ENCODE results near the gene BAIAP2.
A peak's percentile ranks its signal among the peaks of the same experiment; 100 is the strongest.

BAIAP2 gene

DNA sequence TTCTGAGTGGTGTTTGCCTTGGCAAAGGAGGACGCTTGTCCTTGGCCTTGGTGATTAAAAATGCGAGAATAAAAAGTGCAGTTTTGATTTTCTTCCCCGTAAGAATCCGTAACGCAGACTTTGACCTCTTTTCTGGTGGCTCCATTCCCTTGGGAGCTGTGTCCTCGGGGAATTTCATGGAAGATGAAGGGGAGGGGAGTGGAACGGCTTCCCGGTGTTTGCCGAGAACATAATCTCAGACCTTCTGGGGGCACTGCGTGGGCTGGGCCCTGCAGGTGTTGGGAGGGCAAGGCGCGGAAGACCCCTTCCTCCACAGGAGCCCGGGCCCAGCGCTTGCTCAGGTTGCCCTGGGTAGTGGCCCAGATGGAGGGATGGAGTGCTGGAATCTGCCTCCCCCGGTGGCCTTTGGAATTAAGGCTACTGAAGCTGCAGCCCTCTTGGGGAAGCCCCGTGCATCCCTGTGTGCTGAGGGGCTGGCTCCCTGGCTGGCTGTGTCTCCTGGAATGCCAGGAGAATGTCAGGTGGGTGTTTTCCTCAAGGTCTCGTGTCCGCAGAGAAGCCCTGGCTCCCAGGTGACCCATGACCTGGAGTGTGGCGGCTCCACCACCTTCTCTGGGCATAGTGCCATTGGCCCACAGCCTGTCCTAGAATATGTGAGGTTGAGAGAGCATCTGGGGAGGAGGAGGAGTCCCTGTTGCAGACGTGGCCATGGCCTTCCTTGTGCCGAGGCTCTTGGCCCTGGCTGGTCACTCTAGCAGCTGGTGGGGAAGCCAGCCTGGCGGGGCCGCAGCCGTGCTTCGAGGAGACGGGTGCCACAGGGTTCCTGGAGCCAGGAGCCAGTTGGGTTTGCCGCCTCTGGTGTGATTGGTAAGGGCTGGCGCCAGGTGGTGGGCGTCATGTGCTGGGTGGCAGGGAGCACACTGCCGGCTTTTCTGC is 3.1 kb downstream of the BAIAP2 start:
- no peak for DNase-seq

GRCh38 chr17:81039096-81039495 is 4.1 kb downstream of the BAIAP2 start:
- DNase-seq: no peak

- no peak for DNase-seq
Measured at GRCh38 chr17:81039854-81040758, 5.2 kb downstream of the BAIAP2 start.

DNA sequence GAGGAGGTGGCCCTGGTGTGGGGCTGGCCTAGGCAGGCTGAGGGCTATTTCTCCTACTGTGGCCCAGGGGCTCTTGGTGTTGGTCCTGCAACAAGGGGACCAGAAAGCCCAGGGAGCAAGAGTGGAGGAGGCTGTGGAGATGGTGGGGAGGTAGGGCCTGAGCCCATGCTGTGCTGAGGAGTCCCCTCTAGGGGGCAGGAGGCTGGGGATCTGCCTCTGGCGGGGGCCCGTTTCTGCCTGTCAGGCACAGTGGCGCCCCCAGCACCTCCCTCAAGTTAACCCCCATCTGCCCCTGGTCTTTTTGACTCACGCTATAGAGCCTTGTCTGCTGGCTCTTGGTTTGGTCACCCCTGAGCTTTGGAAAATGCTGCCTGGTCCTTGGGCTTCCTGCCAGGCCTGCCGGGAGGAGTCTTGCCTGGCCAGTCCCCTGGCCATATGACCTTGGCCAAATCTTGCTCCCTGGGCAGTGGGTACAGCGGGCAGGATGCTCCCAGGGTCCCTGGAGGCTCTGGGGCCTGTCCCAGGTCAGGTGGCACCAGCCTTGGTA is 5.9 kb downstream of the BAIAP2 start:
- no peak for DNase-seq

DNA sequence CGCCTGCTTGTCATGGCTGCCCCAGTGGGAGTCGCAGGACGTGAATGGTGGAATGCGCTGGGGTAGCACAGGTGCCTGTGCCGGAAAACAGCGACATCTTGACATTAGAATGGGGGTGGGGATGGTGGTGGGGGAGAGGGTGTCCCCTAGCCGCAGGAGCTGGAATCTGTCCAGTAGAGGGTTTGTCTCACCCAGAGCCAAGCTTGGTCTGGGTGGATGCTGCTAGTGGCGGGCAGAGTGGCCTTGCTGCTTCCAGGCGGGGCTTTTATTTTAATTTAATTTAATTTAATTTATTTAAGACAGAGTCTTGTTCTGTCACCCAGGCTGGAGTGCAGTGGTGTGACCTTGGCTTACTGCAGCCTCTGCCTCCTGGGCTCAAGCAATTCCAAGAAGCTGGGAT is 7.7 kb downstream of the BAIAP2 start:
- no peak for DNase-seq

DNA sequence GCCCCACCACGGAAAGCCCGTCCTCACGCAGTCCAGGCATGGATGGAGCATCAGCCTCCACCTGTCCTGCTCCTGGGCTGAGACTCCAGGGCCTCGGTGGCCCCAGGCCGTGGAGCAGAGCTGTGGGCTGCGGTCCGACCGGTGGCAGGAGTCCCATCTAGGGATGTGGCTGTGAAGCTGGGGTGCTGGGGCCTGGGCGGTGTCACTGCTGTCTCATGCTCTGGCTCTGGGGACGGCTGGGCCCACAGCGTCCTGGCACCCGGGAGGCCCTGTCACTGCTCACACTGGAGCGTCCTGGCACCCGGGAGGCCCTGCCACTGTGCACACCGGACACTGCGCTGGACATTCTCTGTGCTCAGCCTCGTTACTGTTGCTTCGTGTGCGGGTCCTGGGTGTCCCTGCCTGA is 8.4 kb downstream of the BAIAP2 start:
- DNase-seq: no peak

- DNase-seq: no peak
Measured at GRCh38 chr17:81043725-81044427, 8.9 kb downstream of the BAIAP2 start.

GRCh38 chr17:81044428-81044763 is 9.4 kb downstream of the BAIAP2 start:
- no peak for DNase-seq

DNA sequence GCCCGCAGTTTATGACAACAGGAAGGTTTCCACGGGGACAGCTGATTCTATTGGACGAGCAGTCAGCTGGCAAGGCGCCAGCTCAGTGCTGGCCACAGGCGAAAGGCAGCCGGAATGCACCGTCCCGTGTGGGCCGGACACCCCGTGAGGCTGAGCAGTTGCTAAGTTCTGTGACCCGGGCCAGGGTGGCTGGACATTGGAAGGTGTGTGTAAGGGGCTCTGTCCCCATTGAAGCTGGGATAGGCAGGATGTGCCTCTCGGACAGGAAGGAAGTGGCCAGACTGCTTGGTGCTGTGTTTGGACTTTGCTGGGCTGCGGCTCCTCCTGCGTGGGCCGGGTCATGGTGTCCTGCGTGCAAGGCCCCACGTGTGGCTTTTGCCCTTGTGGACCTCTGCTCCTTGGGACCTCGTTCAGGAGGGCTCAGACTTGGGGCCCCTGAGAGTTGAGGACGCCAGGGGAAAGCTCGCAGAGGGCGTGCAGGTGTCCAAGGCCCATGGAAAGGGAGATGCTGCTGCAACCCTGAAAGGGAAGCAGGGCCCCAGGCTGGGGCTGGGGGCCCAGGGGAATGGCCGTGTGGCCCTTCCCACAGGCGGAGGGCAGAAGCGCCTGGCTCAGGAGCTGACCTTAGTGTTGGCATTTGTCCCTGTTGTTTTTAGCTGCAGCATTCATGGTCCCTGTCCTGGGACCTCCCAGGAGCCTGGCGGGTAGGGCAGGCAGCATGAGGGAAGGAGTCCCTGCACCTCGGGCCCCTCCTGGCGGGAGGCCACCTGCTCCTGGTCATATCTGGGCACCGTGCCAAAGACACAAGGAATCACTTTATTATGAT is 10.0 kb downstream of the BAIAP2 start:
- DNase-seq: no peak

GRCh38 chr17:81045590-81046095 is 10.7 kb downstream of the BAIAP2 start:
- no peak for DNase-seq

DNA sequence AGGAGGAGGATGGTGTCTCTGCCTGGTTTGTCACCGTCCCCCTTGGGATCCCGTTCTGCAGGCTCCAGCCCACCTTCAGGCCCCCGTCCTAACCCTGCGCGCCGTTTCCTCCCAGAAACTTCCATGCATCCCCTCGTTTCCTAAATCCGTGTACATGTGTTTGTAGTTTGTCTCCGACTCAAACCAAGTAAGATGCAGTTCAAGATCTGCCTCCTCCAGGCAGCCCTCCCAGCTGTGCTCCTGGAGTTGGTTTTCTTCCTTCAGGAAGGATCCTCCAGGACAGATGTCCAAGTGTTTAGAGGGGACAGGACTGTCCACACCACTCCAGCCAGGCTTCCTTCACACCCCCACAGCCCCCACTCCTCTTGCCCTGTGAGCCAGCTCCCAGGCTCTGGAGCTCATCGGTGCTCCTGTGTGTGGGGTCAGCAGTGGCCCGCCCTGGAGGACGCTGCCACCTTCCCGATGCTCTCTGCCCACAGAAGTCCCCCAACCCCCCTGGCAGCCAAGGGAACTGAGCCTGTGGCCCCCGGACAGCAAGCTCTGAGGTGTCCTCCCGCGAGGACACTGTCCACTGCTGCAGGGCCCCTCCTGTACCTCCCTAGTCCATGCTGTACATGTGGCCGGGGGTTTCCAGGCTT is 11.3 kb downstream of the BAIAP2 start:
- DNase-seq: no peak

DNA sequence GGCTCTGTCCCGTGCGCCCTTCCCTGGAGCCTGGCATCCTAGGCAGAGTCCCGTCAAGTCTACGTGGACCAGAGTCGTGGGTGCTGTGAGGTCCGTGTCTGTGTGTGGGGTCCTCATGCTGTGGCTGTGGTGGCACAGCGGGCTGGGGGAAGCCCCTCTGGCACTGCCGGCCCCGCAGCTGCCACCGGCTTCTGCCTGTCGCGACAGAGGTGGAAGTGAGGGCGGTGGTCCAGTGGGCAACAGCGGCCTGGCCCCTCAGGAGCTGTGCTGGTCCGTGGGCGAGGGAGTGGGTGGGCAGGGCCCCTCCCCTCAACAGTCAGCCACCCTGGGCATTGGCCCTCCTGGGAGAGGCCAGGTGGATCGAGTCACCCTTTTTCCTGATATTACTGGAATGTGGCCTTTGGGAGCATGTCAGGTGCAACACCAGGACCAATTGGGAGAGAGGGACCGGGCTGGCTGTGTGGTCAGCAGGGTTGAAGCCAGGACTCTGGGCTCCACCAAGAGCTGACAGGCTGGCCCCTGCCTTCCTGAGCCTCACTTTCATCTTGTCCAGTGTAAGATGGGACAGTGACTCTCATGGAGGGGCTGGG is 11.9 kb downstream of the BAIAP2 start:
- no peak for DNase-seq

DNA sequence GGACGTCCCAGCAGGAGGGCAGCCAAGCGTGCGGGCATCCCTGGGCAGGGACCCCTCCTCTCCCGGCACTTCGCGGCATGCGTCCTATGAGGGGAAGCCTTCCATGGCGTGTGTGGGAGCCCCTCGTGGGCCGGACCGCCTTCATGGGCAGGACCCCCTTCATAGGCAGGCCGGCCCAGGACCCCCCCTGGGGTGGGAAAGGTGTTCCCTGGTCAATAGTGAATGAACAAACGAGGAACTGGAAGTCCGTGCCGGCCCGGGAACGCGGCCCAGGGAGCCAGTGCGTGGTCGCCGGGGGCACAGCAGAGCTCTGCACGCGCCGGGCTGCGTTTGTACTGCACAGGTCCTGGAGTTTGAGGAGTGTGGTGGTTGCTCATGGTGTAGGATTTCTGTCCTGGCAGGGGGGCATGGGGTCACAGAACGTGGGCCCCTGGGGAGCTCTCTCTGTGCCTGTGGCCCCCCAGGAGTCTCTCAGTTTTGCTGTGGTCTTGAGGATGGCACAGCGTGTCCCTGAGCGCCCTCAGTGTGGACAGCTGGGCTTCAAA is 13.9 kb downstream of the BAIAP2 start:
- DNase-seq: no peak

DNA sequence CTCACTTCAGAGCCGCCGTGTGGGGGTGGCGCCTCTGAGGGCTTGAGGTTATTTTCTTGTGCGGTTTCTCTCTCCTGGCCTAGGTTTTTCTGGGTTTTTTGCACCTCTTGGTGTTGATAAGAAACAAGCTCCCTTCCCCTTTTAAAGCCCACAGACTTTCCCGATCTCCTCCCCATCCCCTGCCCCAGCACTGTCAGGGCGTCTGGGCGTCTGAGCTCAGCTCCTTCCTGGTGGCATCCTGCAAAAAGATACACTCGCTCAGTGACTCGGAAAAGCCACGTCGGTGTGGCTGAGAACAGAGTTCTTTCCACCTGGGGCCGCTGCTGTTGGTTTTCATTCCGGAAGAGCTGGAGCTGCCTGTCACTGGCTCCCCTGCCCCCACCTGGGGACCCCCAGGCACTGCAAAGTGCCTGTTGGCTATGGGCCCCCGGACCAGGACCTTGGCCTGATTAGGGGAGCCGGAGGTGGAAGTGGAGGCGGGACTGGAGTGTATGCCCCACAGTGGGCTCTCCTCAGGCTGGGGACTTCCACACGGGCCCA is 14.5 kb downstream of the BAIAP2 start:
- DNase-seq: peak in 1 of 2 donors; percentile 8

DNA sequence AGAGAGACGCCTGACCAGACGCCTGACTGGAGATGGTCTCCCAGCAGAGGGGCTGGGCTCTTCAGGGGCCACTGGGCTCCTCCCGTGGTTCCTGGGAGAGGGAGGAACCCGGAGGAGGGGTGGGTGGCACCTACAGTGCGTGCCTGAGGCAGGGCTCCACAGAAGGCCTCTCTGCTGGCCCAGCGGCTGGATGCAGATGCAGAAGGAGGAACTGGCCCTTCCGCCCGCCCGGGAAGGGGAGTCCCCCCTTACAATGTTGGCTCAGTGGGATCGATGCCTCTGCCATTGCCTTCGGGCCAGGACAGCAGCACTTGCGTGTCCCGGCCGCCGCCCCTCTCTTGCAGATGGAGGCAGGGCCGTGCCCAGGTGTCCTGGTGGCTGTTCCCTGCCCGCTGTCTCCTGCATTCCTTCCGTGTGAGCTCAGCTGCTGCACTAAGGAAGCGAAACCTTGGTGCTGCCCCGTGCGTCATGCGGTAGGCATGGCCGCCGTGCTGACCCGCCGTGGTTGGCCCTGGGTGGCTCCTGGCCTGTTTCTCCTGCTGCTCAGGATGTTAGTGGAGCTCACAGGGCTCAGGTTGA is 15.1 kb downstream of the BAIAP2 start:
- peak; percentile 60 to 74 for DNase-seq

DNA sequence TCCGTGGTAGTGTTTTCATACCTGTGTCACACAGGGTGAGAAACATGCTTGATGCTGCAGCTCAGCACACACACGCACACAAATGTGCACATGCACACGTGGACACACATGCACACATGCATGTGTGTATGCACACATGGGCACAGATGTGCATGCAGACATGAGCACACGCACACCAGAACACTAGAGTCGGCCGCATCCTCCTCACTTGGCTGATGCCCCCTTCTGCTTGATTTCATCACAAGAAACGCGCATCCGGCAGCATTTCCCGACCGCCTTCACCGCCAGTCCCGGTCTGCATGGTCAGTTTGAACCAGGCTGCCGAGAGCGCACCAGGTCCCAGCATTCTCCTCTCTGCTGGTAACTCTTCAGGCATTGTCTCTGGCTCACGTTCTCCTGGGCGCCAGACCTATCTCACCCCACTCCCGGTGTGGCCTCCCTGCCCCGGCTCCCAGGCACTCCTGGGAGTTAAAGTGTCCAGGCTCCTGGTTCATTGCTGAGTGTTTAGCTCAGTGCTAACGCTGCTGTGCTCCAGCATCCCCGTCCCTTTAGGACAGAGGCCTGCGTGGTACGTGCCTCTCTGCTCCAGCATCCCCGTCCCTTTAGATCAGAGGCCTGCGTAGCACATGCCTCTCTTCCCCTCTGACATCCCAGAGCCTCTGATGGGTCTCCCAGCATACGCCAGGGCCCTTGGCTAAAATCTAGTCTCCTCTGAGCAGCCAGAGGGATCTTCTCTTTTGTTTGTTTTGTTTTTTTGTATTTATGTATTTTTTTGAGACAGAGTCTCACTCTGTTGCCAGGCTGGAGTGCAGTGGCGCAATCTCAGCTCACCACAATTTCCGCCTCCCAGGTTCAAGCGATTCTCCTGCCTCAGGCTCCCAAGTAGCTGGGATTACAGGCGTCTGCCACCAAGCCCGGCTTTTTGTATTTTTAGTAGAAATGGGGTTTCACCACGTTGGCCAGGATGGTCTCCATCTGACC is 16.0 kb downstream of the BAIAP2 start:
- DNase-seq: no peak

GRCh38 chr17:81052199-81052997 is 17.4 kb downstream of the BAIAP2 start:
- DNase-seq: no peak

Measured in inflammatory macrophage treated with lipopolysaccharide for 1 hour (primary cell).